ENCODE results near the gene ARTN.

Gene ARTN

GRCh38 chr1:43979528-43980254 is 46.1 kb downstream of the ARTN start:
- Histone ChIP-seq H3K27ac (ENCODE audit: low read length) (no peak overlapping the region), H3K4me1 (ENCODE audit: control insufficient read depth, insufficient read depth, low read length) (peaks cover 42% of the 10 kb centered on the region), H3K4me3 (ENCODE audit: low read length in 2 of 2) (peak overlapping the region; percentile 72 to 73), H3K36me3 (ENCODE audit: control insufficient read depth in 2 of 2, insufficient read depth in 2 of 2, low read length in 2 of 2) (peaks cover 18 to 24% of the 10 kb centered on the region in 2 donors), H3K27me3 (ENCODE audit: control insufficient read depth in 1 of 2, insufficient read depth in 2 of 2, low read length in 2 of 2) (no peaks in the 10 kb centered on the region), H3K9ac (ENCODE audit: low read length in 2 of 2) (peak overlapping the region; percentile 58 to 63), H3K9me3 (ENCODE audit: control insufficient read depth in 2 of 2, low read length in 2 of 2) (no peaks in the 10 kb centered on the region)

- Histone ChIP-seq H3K4me1 (ENCODE audit: control insufficient read depth, insufficient read depth, low read length) (peaks cover 38% of the 10 kb centered on the region), H3K27me3 (ENCODE audit: control insufficient read depth in 1 of 2, insufficient read depth in 2 of 2, low read length in 2 of 2) (no peaks in the 10 kb centered on the region), H3K27ac (ENCODE audit: low read length) (no peak overlapping the region), H3K4me3 (ENCODE audit: low read length in 2 of 2) (peak overlapping the region; percentile 72 to 73), H3K9ac (ENCODE audit: low read length in 2 of 2) (peak overlapping the region; percentile 58 to 63), H3K36me3 (ENCODE audit: control insufficient read depth in 2 of 2, insufficient read depth in 2 of 2, low read length in 2 of 2) (peaks cover 19 to 25% of the 10 kb centered on the region in 2 donors), H3K9me3 (ENCODE audit: control insufficient read depth in 2 of 2, low read length in 2 of 2) (no peaks in the 10 kb centered on the region)
These were observed 46.9 kb downstream of the ARTN start for GRCh38 chr1:43980255-43981134.

- no peaks in the 10 kb centered on the region for H3K9me3 ChIP-seq (ENCODE audit: control insufficient read depth in 2 of 2, low read length in 2 of 2)
- H3K27me3 ChIP-seq (ENCODE audit: control insufficient read depth in 1 of 2, insufficient read depth in 2 of 2, low read length in 2 of 2): no peaks in the 10 kb centered on the region
- peaks cover 21 to 30% of the 10 kb centered on the region in 2 donors for H3K36me3 ChIP-seq (ENCODE audit: control insufficient read depth in 2 of 2, insufficient read depth in 2 of 2, low read length in 2 of 2)
- H3K4me1 ChIP-seq (ENCODE audit: control insufficient read depth, insufficient read depth, low read length): peaks cover 32% of the 10 kb centered on the region
- H3K4me3 ChIP-seq (ENCODE audit: low read length in 2 of 2): no peak overlapping the region
- H3K27ac ChIP-seq (ENCODE audit: low read length): no peak overlapping the region
- H3K9ac ChIP-seq (ENCODE audit: low read length in 2 of 2): no peak overlapping the region
These were observed 47.5 kb downstream of the ARTN start for GRCh38 chr1:43981135-43981491.

GRCh38 chr1:43981636-43982035 is 48.0 kb downstream of the ARTN start:
- Histone ChIP-seq H3K4me1 (ENCODE audit: control insufficient read depth, insufficient read depth, low read length) (peaks cover 27% of the 10 kb centered on the region), H3K36me3 (ENCODE audit: control insufficient read depth in 2 of 2, insufficient read depth in 2 of 2, low read length in 2 of 2) (peaks cover 16 to 25% of the 10 kb centered on the region in 2 donors), H3K9ac (ENCODE audit: low read length in 2 of 2) (no peak overlapping the region), H3K4me3 (ENCODE audit: low read length in 2 of 2) (no peak overlapping the region), H3K9me3 (ENCODE audit: control insufficient read depth in 2 of 2, low read length in 2 of 2) (no peaks in the 10 kb centered on the region), H3K27ac (ENCODE audit: low read length) (no peak overlapping the region), H3K27me3 (ENCODE audit: control insufficient read depth in 1 of 2, insufficient read depth in 2 of 2, low read length in 2 of 2) (no peaks in the 10 kb centered on the region)

GRCh38 chr1:43982241-43982640 is 48.6 kb downstream of the ARTN start:
- Histone ChIP-seq H3K27me3 (ENCODE audit: control insufficient read depth in 1 of 2, insufficient read depth in 2 of 2, low read length in 2 of 2) (no peaks in the 10 kb centered on the region), H3K36me3 (ENCODE audit: control insufficient read depth in 2 of 2, insufficient read depth in 2 of 2, low read length in 2 of 2) (peaks cover 13 to 18% of the 10 kb centered on the region in 2 donors), H3K9me3 (ENCODE audit: control insufficient read depth in 2 of 2, low read length in 2 of 2) (no peaks in the 10 kb centered on the region), H3K4me3 (ENCODE audit: low read length in 2 of 2) (no peak overlapping the region), H3K27ac (ENCODE audit: low read length) (no peak overlapping the region), H3K4me1 (ENCODE audit: control insufficient read depth, insufficient read depth, low read length) (peaks cover 22% of the 10 kb centered on the region), H3K9ac (ENCODE audit: low read length in 2 of 2) (no peak overlapping the region)

- H3K27ac ChIP-seq (ENCODE audit: low read length): no peak overlapping the region
- peaks cover 7 to 15% of the 10 kb centered on the region in 2 donors for H3K36me3 ChIP-seq (ENCODE audit: control insufficient read depth in 2 of 2, insufficient read depth in 2 of 2, low read length in 2 of 2)
- H3K9me3 ChIP-seq (ENCODE audit: control insufficient read depth in 2 of 2, low read length in 2 of 2): no peaks in the 10 kb centered on the region
- H3K4me1 ChIP-seq (ENCODE audit: control insufficient read depth, insufficient read depth, low read length): peaks cover 22% of the 10 kb centered on the region
- no peaks in the 10 kb centered on the region for H3K27me3 ChIP-seq (ENCODE audit: control insufficient read depth in 1 of 2, insufficient read depth in 2 of 2, low read length in 2 of 2)
- H3K4me3 ChIP-seq (ENCODE audit: low read length in 2 of 2): no peak overlapping the region
- no peak overlapping the region for H3K9ac ChIP-seq (ENCODE audit: low read length in 2 of 2)
These were observed 49.2 kb downstream of the ARTN start for GRCh38 chr1:43982808-43983207.

- H3K9ac ChIP-seq (ENCODE audit: low read length in 2 of 2): no peak overlapping the region
- no peak overlapping the region for H3K27ac ChIP-seq (ENCODE audit: low read length)
- no peaks in the 10 kb centered on the region for H3K9me3 ChIP-seq (ENCODE audit: control insufficient read depth in 2 of 2, low read length in 2 of 2)
- no peaks in the 10 kb centered on the region for H3K27me3 ChIP-seq (ENCODE audit: control insufficient read depth in 1 of 2, insufficient read depth in 2 of 2, low read length in 2 of 2)
- H3K4me3 ChIP-seq (ENCODE audit: low read length in 2 of 2): no peak overlapping the region
- peaks cover 18% of the 10 kb centered on the region for H3K4me1 ChIP-seq (ENCODE audit: control insufficient read depth, insufficient read depth, low read length)
- H3K36me3 ChIP-seq (ENCODE audit: control insufficient read depth in 2 of 2, insufficient read depth in 2 of 2, low read length in 2 of 2): peaks cover 4 to 11% of the 10 kb centered on the region in 2 donors
These were observed 49.8 kb downstream of the ARTN start for GRCh38 chr1:43983253-43983899.

- no peak overlapping the region for H3K4me3 ChIP-seq (ENCODE audit: low read length in 2 of 2)
- peaks cover 10% of the 10 kb centered on the region for H3K4me1 ChIP-seq (ENCODE audit: control insufficient read depth, insufficient read depth, low read length)
- H3K9me3 ChIP-seq (ENCODE audit: control insufficient read depth in 2 of 2, low read length in 2 of 2): no peaks in the 10 kb centered on the region
- H3K9ac ChIP-seq (ENCODE audit: low read length in 2 of 2): no peak overlapping the region
- H3K27ac ChIP-seq (ENCODE audit: low read length): no peak overlapping the region
- no peaks in the 10 kb centered on the region for H3K27me3 ChIP-seq (ENCODE audit: control insufficient read depth in 1 of 2, insufficient read depth in 2 of 2, low read length in 2 of 2)
- peaks cover 4 to 11% of the 10 kb centered on the region in 2 donors for H3K36me3 ChIP-seq (ENCODE audit: control insufficient read depth in 2 of 2, insufficient read depth in 2 of 2, low read length in 2 of 2)
These were observed 51.3 kb downstream of the ARTN start for GRCh38 chr1:43984855-43985254.

GRCh38 chr1:43985984-43986595 is 52.5 kb downstream of the ARTN start:
- Histone ChIP-seq H3K4me1 (ENCODE audit: control insufficient read depth, insufficient read depth, low read length) (peaks cover 7% of the 10 kb centered on the region), H3K36me3 (ENCODE audit: control insufficient read depth in 2 of 2, insufficient read depth in 2 of 2, low read length in 2 of 2) (peaks cover 4 to 11% of the 10 kb centered on the region in 2 donors), H3K27ac (ENCODE audit: low read length) (no peak overlapping the region), H3K4me3 (ENCODE audit: low read length in 2 of 2) (no peak overlapping the region), H3K9ac (ENCODE audit: low read length in 2 of 2) (no peak overlapping the region), H3K27me3 (ENCODE audit: control insufficient read depth in 1 of 2, insufficient read depth in 2 of 2, low read length in 2 of 2) (no peaks in the 10 kb centered on the region), H3K9me3 (ENCODE audit: control insufficient read depth in 2 of 2, low read length in 2 of 2) (no peaks in the 10 kb centered on the region)

GRCh38 chr1:43986712-43987111 is 53.1 kb downstream of the ARTN start:
- H3K4me3 ChIP-seq (ENCODE audit: low read length in 2 of 2): no peak overlapping the region
- no peaks in the 10 kb centered on the region for H3K27me3 ChIP-seq (ENCODE audit: control insufficient read depth in 1 of 2, insufficient read depth in 2 of 2, low read length in 2 of 2)
- H3K9ac ChIP-seq (ENCODE audit: low read length in 2 of 2): no peak overlapping the region
- H3K27ac ChIP-seq (ENCODE audit: low read length): no peak overlapping the region
- H3K4me1 ChIP-seq (ENCODE audit: control insufficient read depth, insufficient read depth, low read length): peaks cover 9% of the 10 kb centered on the region
- H3K9me3 ChIP-seq (ENCODE audit: control insufficient read depth in 2 of 2, low read length in 2 of 2): no peaks in the 10 kb centered on the region
- H3K36me3 ChIP-seq (ENCODE audit: control insufficient read depth in 2 of 2, insufficient read depth in 2 of 2, low read length in 2 of 2): peaks cover 4 to 11% of the 10 kb centered on the region in 2 donors

All from stomach smooth muscle (tissue), 2 donors.